Vagina (tissue), 2 donors: ENCODE data around the gene DDHD1. TPM values are rescaled to one million over a fixed set of nuclear protein-coding genes. Genes with fewer than 3 reads are reported as not detected.
A peak's percentile ranks its signal among the peaks of the same experiment; 100 is the strongest.

ENCODE experiments used
- DNase-seq, 2 donors: peaks; one replicate each; pipeline ENCODE4 v3.0.0-alpha.2; 2017; ENCODE audit errors: extremely low spot score in 2 of 2
- H3K27ac ChIP-seq: fragments of 200-600 bp; sonication (generic); one replicate; pipeline ENCODE4 v1.5.1; 2019
- H3K27me3 ChIP-seq: fragments of 200-600 bp; sonication (generic); one replicate; pipeline ENCODE4 v1.5.1; 2019
- H3K36me3 ChIP-seq, 2 donors: fragments of 200-600 bp; sonication (generic); one replicate each; pipeline ENCODE4 v1.5.1; 2017 to 2019
- H3K4me1 ChIP-seq: fragments of 200-600 bp; sonication (generic); one replicate; pipeline ENCODE4 v1.5.1; 2019
- H3K4me3 ChIP-seq, 2 donors: fragments of 200-600 bp; sonication (generic); 1 replicate in 1 of 2; 2 replicates in 1 of 2; pipeline ENCODE4 v1.5.1; 2016 to 2019
- H3K9me3 ChIP-seq: fragments of 200-600 bp; sonication (generic); one replicate; pipeline ENCODE4 v1.5.1; 2019
- POLR2A ChIP-seq, 2 donors: fragments of 450-650 bp; IDR thresholded peaks; one replicate each; pipeline ENCODE4 v1.6.1; 2017; ENCODE audit warnings: antibody characterized with exemption in 2 of 2, mild to moderate bottlenecking in 2 of 2, moderate library complexity in 2 of 2
- POLR2AphosphoS5 ChIP-seq, 2 donors: sonication (generic); formaldehyde crosslinking; IDR thresholded peaks; one replicate each; pipeline ENCODE4 v1.9.0; 2017; ENCODE audit warnings: antibody characterized with exemption in 2 of 2, mild to moderate bottlenecking in 2 of 2, low read depth in 1 of 2; ENCODE audit not compliant: insufficient read depth in 1 of 2
- intact Hi-C: fragments of 100-400 bp; cut with DNase I; formaldehyde crosslinking; loops from one replicate; pipeline ENCODE4 v1.15.1; 2023
- total RNA-seq: library from RNA; depleted of rRNA; stranded (reverse); fragments of >200 nt; gene quantifications from one replicate; pipeline ENCODE4 v1.2.3, GENCODE V29; 2016
- TF ChIP-seq, protein P1 (sequence below), 3 experiments: fragments of 450-650 bp in 2 of 3; fragments of 200-600 bp in 1 of 3; sonication (generic) in 1 of 3; IDR thresholded peaks; one replicate each; pipeline ENCODE4 v1.5.1; 2017 to 2019; ENCODE audit warnings: antibody characterized with exemption in 3 of 3, mild to moderate bottlenecking in 2 of 3, moderate library complexity in 2 of 3

DDHD1 gene
- total RNA-seq, 1 donor from 2014 or later: 17.4 TPM

DNA sequence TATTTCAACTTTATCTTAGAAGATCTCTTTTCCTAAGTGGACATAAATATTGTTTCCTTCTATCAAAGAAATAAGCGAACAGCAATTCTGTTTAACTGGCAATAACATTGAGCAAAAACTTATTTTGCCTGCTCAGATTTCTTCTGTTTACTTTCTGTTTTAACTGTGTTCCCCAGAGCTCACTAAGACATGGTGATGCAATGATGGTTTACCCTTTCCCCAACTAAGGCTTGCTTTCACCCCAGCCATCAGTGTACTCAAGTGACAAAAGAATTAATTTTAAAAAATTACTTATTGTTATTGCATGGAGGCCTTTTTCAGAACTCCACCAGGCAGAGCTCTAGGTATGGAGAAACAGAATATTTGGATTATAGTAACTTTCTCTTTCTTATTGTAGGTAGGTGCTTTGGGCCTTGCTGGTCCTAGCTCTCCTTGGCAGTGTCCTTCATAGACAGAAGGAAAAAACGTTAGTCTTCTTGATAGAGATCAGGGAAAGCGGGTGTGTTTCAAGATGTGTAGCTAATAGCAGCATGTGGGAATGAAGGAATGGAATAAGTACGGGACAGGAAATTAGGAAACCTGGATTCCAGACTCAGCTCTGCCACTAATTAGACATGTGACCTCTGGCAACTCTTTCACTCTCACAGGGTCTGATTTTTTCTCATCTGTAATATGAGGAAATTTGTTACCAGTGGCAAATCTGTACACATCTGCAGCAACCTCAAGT, 14.6 kb upstream of the DDHD1 start:
- Histone ChIP-seq H3K27me3 (no peaks in the 10 kb centered on the region), H3K4me3 (no peak overlapping the region), H3K9me3 (no peaks in the 10 kb centered on the region), H3K27ac (no peak overlapping the region), H3K36me3 (no peaks in the 10 kb centered on the region), H3K4me1 (no peaks in the 10 kb centered on the region)
- intact Hi-C loops: no loop called here
- no peak for DNase-seq
- TF ChIP-seq POLR2AphosphoS5 (IDR thresholded peaks at IDR 0.05; ENCODE audit: insufficient read depth in 1 of 2, low read depth in 1 of 2) (no peak), POLR2A (IDR thresholded peaks at IDR 0.05) (no peak)
- TF ChIP-seq, protein P1, sequence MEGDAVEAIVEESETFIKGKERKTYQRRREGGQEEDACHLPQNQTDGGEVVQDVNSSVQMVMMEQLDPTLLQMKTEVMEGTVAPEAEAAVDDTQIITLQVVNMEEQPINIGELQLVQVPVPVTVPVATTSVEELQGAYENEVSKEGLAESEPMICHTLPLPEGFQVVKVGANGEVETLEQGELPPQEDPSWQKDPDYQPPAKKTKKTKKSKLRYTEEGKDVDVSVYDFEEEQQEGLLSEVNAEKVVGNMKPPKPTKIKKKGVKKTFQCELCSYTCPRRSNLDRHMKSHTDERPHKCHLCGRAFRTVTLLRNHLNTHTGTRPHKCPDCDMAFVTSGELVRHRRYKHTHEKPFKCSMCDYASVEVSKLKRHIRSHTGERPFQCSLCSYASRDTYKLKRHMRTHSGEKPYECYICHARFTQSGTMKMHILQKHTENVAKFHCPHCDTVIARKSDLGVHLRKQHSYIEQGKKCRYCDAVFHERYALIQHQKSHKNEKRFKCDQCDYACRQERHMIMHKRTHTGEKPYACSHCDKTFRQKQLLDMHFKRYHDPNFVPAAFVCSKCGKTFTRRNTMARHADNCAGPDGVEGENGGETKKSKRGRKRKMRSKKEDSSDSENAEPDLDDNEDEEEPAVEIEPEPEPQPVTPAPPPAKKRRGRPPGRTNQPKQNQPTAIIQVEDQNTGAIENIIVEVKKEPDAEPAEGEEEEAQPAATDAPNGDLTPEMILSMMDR (IDR thresholded peaks at IDR 0.05): no peak

DNA sequence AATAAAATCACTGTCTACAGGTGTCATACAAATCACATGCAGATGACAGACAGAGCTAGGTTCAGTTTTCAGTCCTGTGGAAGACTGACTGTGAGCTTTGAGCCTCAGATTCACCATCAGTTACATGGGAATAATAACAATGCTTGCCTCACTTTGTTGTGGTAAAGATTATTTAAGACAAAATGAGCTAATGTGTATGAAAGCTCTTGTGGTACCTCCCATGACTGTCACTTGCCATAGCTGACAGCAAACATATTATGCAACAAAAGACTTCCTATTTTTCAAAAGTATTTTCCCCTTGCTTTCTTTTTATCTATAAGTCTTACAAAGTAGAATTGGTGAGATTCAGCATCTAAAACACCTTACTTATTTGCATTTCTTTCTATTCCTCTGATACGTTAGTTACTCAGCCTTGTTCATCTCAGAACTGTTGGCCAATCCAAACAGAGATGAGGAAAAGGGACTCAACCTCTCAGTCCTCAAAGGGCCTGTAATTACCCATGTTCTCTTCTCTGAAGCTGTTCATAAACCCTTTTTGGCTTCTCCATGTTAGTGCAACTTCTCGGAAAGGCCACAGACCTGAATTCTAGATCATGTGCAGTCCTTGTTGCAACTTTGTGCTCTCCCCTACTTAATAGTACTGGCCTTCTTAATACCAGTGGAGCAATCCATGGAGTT, 8.8 kb upstream of the DDHD1 start:
- DNase-seq: no peak
- TF ChIP-seq POLR2A (IDR thresholded peaks at IDR 0.05) (no peak), POLR2AphosphoS5 (IDR thresholded peaks at IDR 0.05; ENCODE audit: insufficient read depth in 1 of 2, low read depth in 1 of 2) (no peak)
- TF ChIP-seq, protein P1 (IDR thresholded peaks at IDR 0.05): no peak
- Histone ChIP-seq H3K36me3 (no peaks in the 10 kb centered on the region), H3K27ac (no peak overlapping the region), H3K27me3 (no peaks in the 10 kb centered on the region), H3K4me1 (no peaks in the 10 kb centered on the region), H3K9me3 (no peaks in the 10 kb centered on the region), H3K4me3 (no peak overlapping the region)
- intact Hi-C loops: no loop called here

DNA sequence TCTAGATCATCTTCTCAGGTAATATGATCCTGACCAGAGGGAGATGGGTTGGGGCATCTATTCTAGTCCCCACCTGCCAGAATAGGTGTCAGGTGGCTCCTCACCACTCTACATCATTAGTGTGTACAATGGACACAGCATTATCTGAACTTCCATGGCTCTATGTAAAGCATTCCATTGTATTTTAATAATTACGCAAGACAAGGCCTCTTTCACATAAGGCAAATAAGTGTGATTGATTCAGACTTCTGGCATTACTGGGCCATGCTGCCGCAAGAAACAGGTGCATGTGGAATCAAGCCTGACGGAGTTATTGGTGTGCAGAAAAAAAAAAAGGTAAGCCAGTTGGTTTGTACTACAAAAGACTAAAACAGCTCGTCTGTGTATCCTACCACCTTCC, 3.1 kb upstream of the DDHD1 start:
- Histone ChIP-seq H3K27ac (no peak overlapping the region), H3K27me3 (no peaks in the 10 kb centered on the region), H3K4me1 (peaks cover 11% of the 10 kb centered on the region), H3K9me3 (no peaks in the 10 kb centered on the region), H3K36me3 (no peaks in the 10 kb centered on the region), H3K4me3 (no peak overlapping the region)
- DNase-seq: no peak
- TF ChIP-seq POLR2A (IDR thresholded peaks at IDR 0.05) (no peak), POLR2AphosphoS5 (IDR thresholded peaks at IDR 0.05; ENCODE audit: insufficient read depth in 1 of 2, low read depth in 1 of 2) (no peak)
- TF ChIP-seq, protein P1 (IDR thresholded peaks at IDR 0.05): no peak
- intact Hi-C loops: no loop called here

DNA sequence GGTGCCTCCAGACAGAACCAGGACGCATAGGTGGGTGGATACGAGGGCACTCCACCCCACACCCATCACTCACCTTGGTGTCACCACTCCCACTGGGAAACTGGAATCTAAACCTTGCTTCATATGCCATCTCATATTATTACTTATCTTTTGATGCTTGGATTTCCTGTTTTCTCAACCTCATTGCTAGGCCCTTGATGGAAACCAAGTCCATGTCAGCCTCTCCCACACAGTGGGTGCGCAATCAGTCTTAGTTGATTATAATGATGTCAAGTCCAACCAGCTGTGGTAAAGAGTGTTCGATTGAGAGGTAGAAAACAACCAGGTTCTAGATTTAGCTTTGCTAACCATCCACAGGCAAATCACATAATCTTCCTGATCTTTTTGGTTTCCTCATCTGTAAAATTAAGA, 584 bp upstream of the DDHD1 start:
- Histone ChIP-seq H3K4me3 (peak overlapping the region; percentile 88 to 91), H3K27ac (peak overlapping the region; percentile 86), H3K9me3 (no peaks in the 10 kb centered on the region), H3K27me3 (no peaks in the 10 kb centered on the region), H3K4me1 (peaks cover 32% of the 10 kb centered on the region), H3K36me3 (no peaks in the 10 kb centered on the region)
- intact Hi-C loops: no loop called here
- TF ChIP-seq, protein P1 (IDR thresholded peaks at IDR 0.05): no peak
- TF ChIP-seq POLR2AphosphoS5 (IDR thresholded peaks at IDR 0.05; ENCODE audit: insufficient read depth in 1 of 2, low read depth in 1 of 2) (no peak), POLR2A (IDR thresholded peaks at IDR 0.05) (no peak)
- no peak for DNase-seq
